Hair follicle dermal papilla cell (primary cell): Measurements from ENCODE around the gene CYP3A7. TPM values are rescaled to one million over a fixed set of nuclear protein-coding genes. Genes with fewer than 3 reads are reported as not detected.

Experiments
- small RNA-seq: library from RNA; depleted of rRNA; stranded (forward); fragments of <200 nt; gene quantifications from one replicate; pipeline ENCODE3, GENCODE V24; 2012
- total RNA-seq: library from RNA; depleted of rRNA; stranded (reverse); fragments of >200 nt; gene quantifications from 2 replicates; pipeline ENCODE4 v1.2.3, GENCODE V29; 2012

Gene CYP3A7
- not detected in 2 replicates for total RNA-seq

GRCh38 chr7:99734987-99735386 lies at the start of gene CYP3A7:
CYP3A7 (minus strand) TSS chr7:99735196; CDS start chr7:99735093, 103 bp downstream.

GRCh38 chr7:99784007-99784406 lies 49.0 kb upstream of the CYP3A7 start, which contains the start of gene CYP3A4:
CYP3A4 (minus strand) TSS chr7:99784184; CDS start chr7:99784081, 103 bp downstream.

GRCh38 chr7:99679400-99680191 lies 55.4 kb downstream of the CYP3A7 start, which contains the start of gene CYP3A5:
CYP3A5 (minus strand) TSS chr7:99679996; CDS start chr7:99679896, 100 bp downstream.

Small RNAs within 50 kb of the gene (small RNA-seq; reads per million reads assigned to genes)
- gene CYP3A51P (not detected), gene CYP3A7-CYP3A51P (not detected)

Other genes with a start within 250 kb of the CYP3A7 start
- 33.9 and 48.3 TPM in 2 replicates for gene ZNF394, start 234.9 kb downstream of the CYP3A7 start, total RNA-seq
- gene ZKSCAN5, start 230.5 kb downstream of the CYP3A7 start, total RNA-seq = 14.2 and 14.6 TPM in 2 replicates
- gene FAM200A, start 183.1 kb downstream of the CYP3A7 start, total RNA-seq = 4.2 and 5.5 TPM in 2 replicates
- 77.0 and 99.6 TPM in 2 replicates for gene ZNF655, start 176.6 kb downstream of the CYP3A7 start, total RNA-seq
- gene TMEM225B, start 136.9 kb downstream of the CYP3A7 start, total RNA-seq = 1.5 and 1.6 TPM in 2 replicates
- 14.0 and 22.6 TPM in 2 replicates for gene ZSCAN25, start 118.2 kb downstream of the CYP3A7 start, total RNA-seq
- 0.32 TPM in 1 of 2 replicates, not detected in the other for gene CYP3A5, start 55.2 kb downstream of the CYP3A7 start, total RNA-seq
- not detected in 2 replicates for gene CYP3A4, start 49.0 kb upstream of the CYP3A7 start, total RNA-seq
- gene CYP3A43, start 92.8 kb upstream of the CYP3A7 start, total RNA-seq = not detected in 2 replicates
- gene OR2AE1, start 141.8 kb upstream of the CYP3A7 start, total RNA-seq = 0.32 TPM in 1 of 2 replicates, not detected in the other
- gene TRIM4, start 184.3 kb upstream of the CYP3A7 start, total RNA-seq = 25.2 and 29.0 TPM in 2 replicates
- not detected in 2 replicates for gene GJC3, start 194.4 kb upstream of the CYP3A7 start, total RNA-seq
- gene AZGP1, start 240.8 kb upstream of the CYP3A7 start, total RNA-seq = 0.12 TPM in 1 of 2 replicates, not detected in the other